Astrocyte of the spinal cord (primary cell): ENCODE data around the gene TRIM17.

Source experiments
- DNase-seq: peaks from one replicate; pipeline ENCODE4 v3.0.0; 2011; ENCODE audit warnings: low read depth, low spot score
- H3K4me3 ChIP-seq: 2 replicates; pipeline ENCODE4 v1.5.1; 2011; ENCODE audit warnings: low read depth, mild to moderate bottlenecking, low read length, moderate library complexity
- in situ Hi-C: cut with HindIII; loops from 2 replicates; pipeline ENCODE4 v1.10.0; 2017; ENCODE audit warnings: low sequenced_read_pairs
- TF ChIP-seq, protein P1 (sequence below): IDR thresholded peaks from 2 replicates; pipeline ENCODE4 v1.5.1; 2012; ENCODE audit warnings: low read depth, mild to moderate bottlenecking, low read length, inconsistent platforms

TRIM17 gene

DNA sequence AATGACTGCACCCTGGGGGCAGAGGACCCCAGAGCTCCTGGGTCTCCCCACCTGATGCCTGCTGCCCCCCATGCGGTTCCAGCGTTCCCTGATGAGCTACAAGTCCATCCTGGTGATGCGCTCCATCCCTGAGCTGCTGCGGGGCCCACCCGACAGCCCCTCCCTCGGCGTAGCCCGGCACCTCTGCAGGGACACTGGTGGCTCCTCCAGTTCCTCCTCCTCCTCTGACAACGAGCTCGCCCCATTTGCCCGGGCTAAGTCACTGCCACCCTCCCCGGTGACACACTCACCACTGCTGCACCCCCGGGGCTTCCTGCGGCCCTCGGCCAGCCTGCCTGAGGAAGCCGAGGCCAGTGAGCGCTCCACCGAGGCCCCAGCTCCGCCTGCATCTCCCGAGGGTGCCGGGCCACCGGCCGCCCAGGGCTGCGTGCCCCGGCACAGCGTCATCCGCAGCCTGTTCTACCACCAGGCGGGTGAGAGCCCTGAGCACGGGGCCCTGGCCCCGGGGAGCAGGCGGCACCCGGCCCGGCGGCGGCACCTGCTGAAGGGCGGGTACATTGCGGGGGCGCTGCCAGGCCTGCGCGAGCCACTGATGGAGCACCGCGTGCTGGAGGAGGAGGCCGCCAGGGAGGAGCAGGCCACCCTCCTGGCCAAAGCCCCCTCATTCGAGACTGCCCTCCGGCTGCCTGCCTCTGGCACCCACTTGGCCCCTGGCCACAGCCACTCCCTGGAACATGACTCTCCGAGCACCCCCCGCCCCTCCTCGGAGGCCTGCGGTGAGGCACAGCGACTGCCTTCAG lies 45.5 kb downstream of the TRIM17 start:
- no peak for DNase-seq
- in situ Hi-C loops: no loop called here

GRCh38 chr1:228370439-228370940 lies 46.2 kb downstream of the TRIM17 start:
- no peak for DNase-seq
- TF ChIP-seq, protein P1, sequence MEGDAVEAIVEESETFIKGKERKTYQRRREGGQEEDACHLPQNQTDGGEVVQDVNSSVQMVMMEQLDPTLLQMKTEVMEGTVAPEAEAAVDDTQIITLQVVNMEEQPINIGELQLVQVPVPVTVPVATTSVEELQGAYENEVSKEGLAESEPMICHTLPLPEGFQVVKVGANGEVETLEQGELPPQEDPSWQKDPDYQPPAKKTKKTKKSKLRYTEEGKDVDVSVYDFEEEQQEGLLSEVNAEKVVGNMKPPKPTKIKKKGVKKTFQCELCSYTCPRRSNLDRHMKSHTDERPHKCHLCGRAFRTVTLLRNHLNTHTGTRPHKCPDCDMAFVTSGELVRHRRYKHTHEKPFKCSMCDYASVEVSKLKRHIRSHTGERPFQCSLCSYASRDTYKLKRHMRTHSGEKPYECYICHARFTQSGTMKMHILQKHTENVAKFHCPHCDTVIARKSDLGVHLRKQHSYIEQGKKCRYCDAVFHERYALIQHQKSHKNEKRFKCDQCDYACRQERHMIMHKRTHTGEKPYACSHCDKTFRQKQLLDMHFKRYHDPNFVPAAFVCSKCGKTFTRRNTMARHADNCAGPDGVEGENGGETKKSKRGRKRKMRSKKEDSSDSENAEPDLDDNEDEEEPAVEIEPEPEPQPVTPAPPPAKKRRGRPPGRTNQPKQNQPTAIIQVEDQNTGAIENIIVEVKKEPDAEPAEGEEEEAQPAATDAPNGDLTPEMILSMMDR: no peak
- H3K4me3 ChIP-seq: no peak overlapping the region
- in situ Hi-C loops: no loop called here

More for the DNA sequence above, 45.5 kb downstream of the TRIM17 start:
- H3K4me3 ChIP-seq: no peak overlapping the region
- TF ChIP-seq, protein P1: no peak

DNA sequence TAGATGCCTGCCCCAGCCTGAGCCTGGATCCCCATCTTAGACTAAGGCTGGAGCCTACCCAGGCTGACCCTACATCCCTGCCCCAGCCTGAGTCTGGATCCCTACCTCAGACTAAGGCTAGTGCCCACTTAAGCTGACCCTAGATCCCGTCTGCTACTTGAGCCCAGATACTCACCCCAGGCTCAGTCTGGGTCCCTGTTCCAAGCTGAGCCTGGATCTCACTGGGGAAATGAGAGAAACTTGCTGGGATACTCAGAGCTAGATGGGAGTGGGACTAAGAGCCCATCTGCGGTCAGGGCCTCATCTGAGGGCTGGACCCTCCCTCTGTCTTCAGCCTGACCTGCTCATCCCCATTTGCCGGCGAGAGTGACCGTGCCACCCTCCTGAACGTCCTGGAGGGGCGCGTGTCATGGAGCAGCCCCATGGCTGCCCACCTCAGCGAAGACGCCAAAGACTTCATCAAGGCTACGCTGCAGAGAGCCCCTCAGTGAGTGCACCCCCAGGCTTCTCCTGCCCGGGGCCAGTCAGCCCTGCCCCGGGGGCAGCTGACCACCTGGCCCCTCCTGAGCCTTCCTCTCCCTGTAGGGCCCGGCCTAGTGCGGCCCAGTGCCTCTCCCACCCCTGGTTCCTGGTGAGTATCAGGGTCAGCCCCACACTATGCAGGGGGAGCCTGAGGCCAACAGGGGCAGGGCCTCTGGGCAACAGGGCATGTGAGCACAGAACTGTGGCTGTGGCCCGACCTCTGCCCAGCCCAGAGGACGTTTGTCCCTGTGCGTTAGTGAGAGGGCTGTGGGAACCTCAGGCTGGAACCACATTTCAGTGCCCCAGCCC lies 46.8 kb downstream of the TRIM17 start:
- no peak overlapping the region for H3K4me3 ChIP-seq
- no peak for DNase-seq
- TF ChIP-seq, protein P1: no peak
- in situ Hi-C loops: no loop called here

GRCh38 chr1:228368801-228369607 lies 47.7 kb downstream of the TRIM17 start:
- no peak overlapping the region for H3K4me3 ChIP-seq
- in situ Hi-C loops: no loop called here
- DNase-seq: no peak
- TF ChIP-seq, protein P1: no peak

DNA sequence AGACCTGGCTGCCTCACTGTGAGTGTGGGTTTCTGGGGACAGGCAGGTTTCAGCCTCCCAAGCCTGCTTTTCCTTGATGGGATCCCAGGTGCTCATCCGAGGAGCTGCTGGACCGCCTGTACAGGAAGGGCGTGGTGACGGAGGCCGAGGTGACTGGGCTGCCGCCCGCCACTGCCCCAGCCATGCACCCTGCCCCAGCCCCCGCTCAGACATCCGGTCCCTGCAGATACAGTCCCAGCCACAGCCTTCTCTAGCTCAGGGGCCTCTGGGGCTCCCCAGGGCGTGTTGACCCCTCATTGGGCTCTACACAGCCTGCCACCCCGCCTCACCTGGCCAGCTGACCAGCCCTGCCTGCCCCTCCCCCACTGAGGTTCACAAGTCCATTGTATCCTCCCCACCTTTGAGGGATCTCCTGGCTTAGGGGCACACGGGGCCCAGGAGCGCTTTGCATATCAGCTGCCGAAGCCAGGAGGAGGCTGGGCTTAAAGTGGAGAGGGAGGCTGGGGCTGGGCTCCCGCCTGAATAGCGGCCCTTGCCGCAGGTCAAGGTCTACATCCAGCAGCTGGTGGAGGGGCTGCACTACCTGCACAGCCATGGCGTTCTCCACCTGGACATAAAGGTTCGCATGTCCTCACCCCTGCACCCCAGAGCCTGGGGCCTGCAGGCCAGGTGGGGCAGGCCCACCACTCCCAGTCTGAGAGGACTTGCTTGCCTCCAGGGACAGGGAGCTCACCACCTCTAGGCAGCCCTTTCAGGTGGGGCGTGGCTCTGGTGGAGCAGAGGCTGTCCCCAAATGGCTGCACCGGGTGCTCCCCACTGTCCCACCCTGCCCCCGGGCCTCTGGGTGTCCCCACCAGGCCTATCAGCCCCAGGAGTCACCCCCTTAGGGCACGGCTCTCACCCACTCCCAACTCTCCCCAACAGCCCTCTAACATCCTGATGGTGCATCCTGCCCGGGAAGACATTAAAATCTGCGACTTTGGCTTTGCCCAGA lies 48.6 kb downstream of the TRIM17 start:
- in situ Hi-C loops: no loop called here
- TF ChIP-seq, protein P1: no peak
- no peak for DNase-seq
- no peak overlapping the region for H3K4me3 ChIP-seq
